Tibial nerve (tissue), 4 donors: Measurements from ENCODE around the gene LSM11. TPM values are rescaled to one million over a fixed set of nuclear protein-coding genes. Genes with fewer than 3 reads are reported as not detected.

Experiments used
- DNase-seq, 2 donors: peaks; one replicate each; pipeline ENCODE4 v3.0.0-alpha.2; 2019; ENCODE audit warnings: low spot score in 2 of 2
- H3K27ac ChIP-seq, 4 donors: fragments of 200-600 bp; sonication (generic) in 3 of 4; one replicate each; pipeline ENCODE4 v1.5.1; 2017 to 2019; ENCODE audit warnings: mild to moderate bottlenecking in 1 of 4
- H3K27me3 ChIP-seq, 2 donors: fragments of 200-600 bp; sonication (generic) in 1 of 2; one replicate each; pipeline versions ENCODE4 v1.5.1 to v1.6.0; 2017 to 2019
- H3K36me3 ChIP-seq, 3 donors: fragments of 200-600 bp; sonication (generic); one replicate each; pipeline ENCODE4 v1.5.1; 2018 to 2019
- H3K4me1 ChIP-seq, 4 donors: fragments of 200-600 bp; sonication (generic) in 3 of 4; one replicate each; pipeline ENCODE4 v1.5.1; 2017 to 2019
- H3K4me3 ChIP-seq, 4 donors: fragments of 200-600 bp; sonication (generic) in 3 of 4; one replicate each; pipeline ENCODE4 v1.5.1; 2017 to 2019; ENCODE audit warnings: mild to moderate bottlenecking in 1 of 4, moderate library complexity in 1 of 4
- H3K9me3 ChIP-seq, 4 donors: fragments of 200-600 bp; sonication (generic) in 3 of 4; one replicate each; pipeline ENCODE4 v1.5.1; 2017 to 2019
- EP300 ChIP-seq, 2 donors: sonication (generic); formaldehyde crosslinking; IDR thresholded peaks; one replicate each; pipeline ENCODE4 v1.6.1; 2017; ENCODE audit warnings: antibody characterized with exemption in 2 of 2, mild to moderate bottlenecking in 1 of 2
- POLR2A ChIP-seq, 2 donors: fragments of 450-650 bp; IDR thresholded peaks; one replicate each; pipeline ENCODE4 v1.6.1; 2017; ENCODE audit warnings: antibody characterized with exemption in 2 of 2, mild to moderate bottlenecking in 2 of 2, moderate library complexity in 2 of 2
- WGBS, 2 donors: methylation state at CpG; one replicate each; pipeline ENCODE4 v1.1.5; 2018; 5-methylcytosine and 5-hydroxymethylcytosine counted together
- total RNA-seq, 4 donors: library from RNA; depleted of rRNA; stranded (reverse); fragments of >200 nt; gene quantifications; one replicate each; pipeline ENCODE4 v1.1.0, GENCODE V29; 2016
- TF ChIP-seq, protein P1 (sequence below), 5 experiments: fragments of 200-600 bp in 3 of 5; fragments of 450-650 bp in 2 of 5; sonication (generic) in 3 of 5; IDR thresholded peaks; one replicate each; pipeline ENCODE4 v1.5.1; 2016 to 2019; ENCODE audit warnings: antibody characterized with exemption in 5 of 5, mild to moderate bottlenecking in 3 of 5, moderate library complexity in 2 of 5

The LSM11 gene
- total RNA-seq, 4 donors from 2014 or later = 2.1 to 4.2 (median 3.6) TPM

DNA sequence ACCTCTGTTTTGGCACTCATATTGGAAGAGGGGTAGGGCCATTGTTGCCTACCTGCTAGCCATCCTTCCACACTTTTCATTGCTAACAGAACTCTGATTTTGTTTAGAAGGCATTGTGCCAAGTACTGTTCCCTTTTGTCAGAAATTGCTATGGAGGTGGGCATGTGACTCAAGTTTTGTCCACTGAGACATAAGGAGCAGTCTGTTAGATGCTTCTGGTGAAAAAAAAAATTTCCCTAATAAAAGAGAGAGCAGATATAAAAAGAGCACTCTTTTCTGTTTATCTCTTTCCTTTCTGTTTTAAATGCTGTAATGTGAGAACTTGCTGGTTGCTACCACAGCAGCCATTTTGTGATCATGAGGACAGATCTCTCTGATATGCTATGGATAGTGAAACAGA, 34.2 kb upstream of the LSM11 start:
- Histone ChIP-seq H3K27me3 (no peaks in the 10 kb centered on the region), H3K4me3 (no peak overlapping the region), H3K27ac (no peak overlapping the region), H3K36me3 (no peaks in the 10 kb centered on the region), H3K4me1 (no peaks in the 10 kb centered on the region), H3K9me3 (no peaks in the 10 kb centered on the region)
- no peak for DNase-seq
- no peak for TF ChIP-seq EP300 (IDR thresholded peaks at IDR 0.05)
- TF ChIP-seq POLR2A (IDR thresholded peaks at IDR 0.05) = no peak
- TF ChIP-seq, protein P1, sequence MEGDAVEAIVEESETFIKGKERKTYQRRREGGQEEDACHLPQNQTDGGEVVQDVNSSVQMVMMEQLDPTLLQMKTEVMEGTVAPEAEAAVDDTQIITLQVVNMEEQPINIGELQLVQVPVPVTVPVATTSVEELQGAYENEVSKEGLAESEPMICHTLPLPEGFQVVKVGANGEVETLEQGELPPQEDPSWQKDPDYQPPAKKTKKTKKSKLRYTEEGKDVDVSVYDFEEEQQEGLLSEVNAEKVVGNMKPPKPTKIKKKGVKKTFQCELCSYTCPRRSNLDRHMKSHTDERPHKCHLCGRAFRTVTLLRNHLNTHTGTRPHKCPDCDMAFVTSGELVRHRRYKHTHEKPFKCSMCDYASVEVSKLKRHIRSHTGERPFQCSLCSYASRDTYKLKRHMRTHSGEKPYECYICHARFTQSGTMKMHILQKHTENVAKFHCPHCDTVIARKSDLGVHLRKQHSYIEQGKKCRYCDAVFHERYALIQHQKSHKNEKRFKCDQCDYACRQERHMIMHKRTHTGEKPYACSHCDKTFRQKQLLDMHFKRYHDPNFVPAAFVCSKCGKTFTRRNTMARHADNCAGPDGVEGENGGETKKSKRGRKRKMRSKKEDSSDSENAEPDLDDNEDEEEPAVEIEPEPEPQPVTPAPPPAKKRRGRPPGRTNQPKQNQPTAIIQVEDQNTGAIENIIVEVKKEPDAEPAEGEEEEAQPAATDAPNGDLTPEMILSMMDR (IDR thresholded peaks at IDR 0.05) = no peak

DNA sequence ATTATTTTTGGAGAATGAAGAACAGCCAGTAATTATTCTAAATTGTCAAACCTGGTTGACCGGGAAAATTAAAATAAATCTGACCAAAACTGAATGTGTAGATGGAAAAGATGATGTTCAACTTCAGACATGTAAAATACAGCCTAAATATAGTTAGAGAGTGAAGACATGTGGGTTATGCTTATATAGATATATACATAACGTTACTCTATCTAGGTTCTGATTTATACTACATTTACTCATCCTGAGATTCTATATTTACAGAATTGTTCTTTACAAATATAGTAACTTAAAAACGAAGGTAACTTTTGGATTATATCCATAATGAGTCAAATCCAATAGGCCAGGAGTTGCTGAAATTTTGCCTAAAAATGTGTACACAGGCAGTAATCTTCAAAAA, 33.1 kb upstream of the LSM11 start:
- H3K4me1 ChIP-seq = no peaks in the 10 kb centered on the region
- no peak overlapping the region for H3K4me3 ChIP-seq
- WGBS, 2 donors = 76 to 80% methylated on average over 3 of the region's 3 CpGs
- H3K27me3 ChIP-seq = no peaks in the 10 kb centered on the region
- TF ChIP-seq EP300 (IDR thresholded peaks at IDR 0.05) = no peak
- TF ChIP-seq POLR2A (IDR thresholded peaks at IDR 0.05) = no peak
- TF ChIP-seq, protein P1 (IDR thresholded peaks at IDR 0.05) = no peak
- H3K9me3 ChIP-seq = no peaks in the 10 kb centered on the region
- H3K27ac ChIP-seq = peak overlapping the region in 1 of 4 donors; percentile 13
- DNase-seq = no peak
- H3K36me3 ChIP-seq = no peaks in the 10 kb centered on the region

DNA sequence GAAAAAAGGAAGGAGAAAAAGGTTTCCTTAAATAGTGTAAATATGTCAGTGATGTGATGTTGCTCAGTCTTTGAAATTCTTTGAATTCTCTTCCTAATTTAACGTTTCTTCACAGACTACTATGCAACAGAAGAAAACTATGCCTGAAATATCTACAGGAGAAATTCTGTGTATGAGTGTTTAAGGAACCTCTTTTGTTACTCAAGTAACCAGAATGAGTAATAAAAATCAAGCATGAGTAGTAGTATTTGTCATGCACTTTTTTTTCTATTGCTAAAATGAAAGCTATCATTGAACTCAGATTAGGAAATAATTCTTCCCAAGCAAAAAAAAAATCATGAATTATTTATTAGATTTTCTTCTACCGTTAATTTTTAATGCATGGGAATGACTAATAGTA, 32.6 kb upstream of the LSM11 start:
- Histone ChIP-seq H3K27ac (peak overlapping the region in 1 of 4 donors; percentile 13), H3K27me3 (no peaks in the 10 kb centered on the region), H3K4me1 (no peaks in the 10 kb centered on the region), H3K36me3 (no peaks in the 10 kb centered on the region), H3K4me3 (no peak overlapping the region), H3K9me3 (no peaks in the 10 kb centered on the region)
- 28 to 32% methylated on average over 2 of the region's 2 CpGs for WGBS, 2 donors
- no peak for TF ChIP-seq POLR2A (IDR thresholded peaks at IDR 0.05)
- TF ChIP-seq, protein P1 (IDR thresholded peaks at IDR 0.05) = no peak
- TF ChIP-seq EP300 (IDR thresholded peaks at IDR 0.05) = no peak
- DNase-seq = no peak

DNA sequence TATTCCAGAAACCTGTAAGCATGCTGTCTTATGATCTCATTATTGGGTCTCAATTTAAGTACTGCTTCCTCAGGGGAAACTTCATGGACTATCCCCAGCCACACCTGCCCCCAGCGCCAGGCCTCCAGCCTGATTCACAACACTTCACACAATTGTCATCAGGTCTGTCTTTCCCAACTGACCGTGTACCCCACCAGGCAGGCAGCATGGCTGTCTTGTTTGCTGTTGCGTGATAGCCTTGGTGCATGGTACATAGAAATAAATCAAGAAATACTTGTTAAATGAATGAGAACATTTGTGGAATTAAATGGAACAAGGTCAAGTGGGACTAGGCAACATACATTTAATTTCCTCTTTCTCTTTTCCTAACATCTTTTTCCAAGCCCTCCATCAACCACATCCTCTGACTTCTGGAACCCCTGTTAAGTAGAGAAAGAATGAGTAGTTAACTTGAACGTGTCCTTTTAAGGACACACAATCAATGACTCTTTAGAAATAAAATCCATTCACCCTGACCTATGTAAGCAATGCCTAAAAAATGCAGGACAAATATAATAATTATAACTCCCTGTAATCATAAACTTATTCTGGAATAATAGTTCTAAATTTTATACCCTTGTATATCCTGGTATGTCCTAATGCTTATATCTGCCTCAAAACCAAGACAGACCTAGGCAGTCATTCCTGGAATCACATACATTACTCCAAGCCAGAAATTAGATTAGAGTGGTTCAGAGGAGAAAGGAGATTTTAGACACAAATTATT, 29.5 kb upstream of the LSM11 start:
- H3K4me3 ChIP-seq = no peak overlapping the region
- no peak for DNase-seq
- H3K4me1 ChIP-seq = peaks cover 0 to 13% (median 2%) of the 10 kb centered on the region in 4 donors
- TF ChIP-seq POLR2A (IDR thresholded peaks at IDR 0.05) (no peak), EP300 (IDR thresholded peaks at IDR 0.05) (no peak)
- WGBS, 2 donors = 79 to 84% methylated on average over 4 of the region's 4 CpGs
- H3K27ac ChIP-seq = no peak overlapping the region
- no peaks in the 10 kb centered on the region for H3K9me3 ChIP-seq
- no peaks in the 10 kb centered on the region for H3K36me3 ChIP-seq
- H3K27me3 ChIP-seq = no peaks in the 10 kb centered on the region

DNA sequence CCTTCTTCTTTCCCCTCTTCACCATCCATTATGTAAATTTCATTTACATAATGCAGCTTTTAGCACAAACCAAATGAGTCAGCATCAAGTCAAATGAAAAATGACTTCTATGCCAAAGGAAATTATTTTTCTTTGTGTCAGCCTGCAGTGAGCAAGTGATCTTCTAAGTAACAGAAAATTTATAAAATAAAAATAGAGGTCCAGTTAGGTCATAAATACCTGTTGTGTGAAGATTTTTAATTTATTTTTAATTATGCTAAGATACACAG, 29.0 kb upstream of the LSM11 start:
- H3K4me3 ChIP-seq = no peak overlapping the region
- TF ChIP-seq POLR2A (IDR thresholded peaks at IDR 0.05) = no peak
- H3K4me1 ChIP-seq = peaks cover 0 to 14% (median 2%) of the 10 kb centered on the region in 4 donors
- no peak overlapping the region for H3K27ac ChIP-seq
- H3K27me3 ChIP-seq = no peaks in the 10 kb centered on the region
- DNase-seq = no peak
- no peaks in the 10 kb centered on the region for H3K36me3 ChIP-seq
- no peaks in the 10 kb centered on the region for H3K9me3 ChIP-seq

DNA sequence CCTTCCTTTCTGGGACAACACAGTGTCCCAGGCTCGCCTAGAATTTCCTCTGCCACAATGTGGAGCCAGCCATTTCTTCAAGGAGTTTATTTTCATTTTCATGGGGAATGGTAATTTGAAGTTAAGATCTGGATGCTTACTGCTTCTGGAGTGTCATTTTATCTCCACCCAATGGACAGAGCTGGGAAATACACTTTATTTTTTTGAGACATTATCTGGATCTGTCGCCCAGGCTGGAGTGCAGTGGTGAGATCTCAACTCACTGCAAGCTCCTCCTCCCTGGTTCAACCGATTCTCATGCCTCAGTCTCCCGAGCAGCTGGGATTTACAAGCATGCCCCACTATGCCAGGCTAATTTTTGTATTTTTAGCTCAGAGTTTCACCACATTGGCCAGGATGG, 25.0 kb upstream of the LSM11 start:
- WGBS, 2 donors = 0% methylated on average over 4 of the region's 4 CpGs
- no peaks in the 10 kb centered on the region for H3K36me3 ChIP-seq
- DNase-seq = peak in 1 of 2 donors; percentile 47

More for the DNA sequence above, 25.0 kb upstream of the LSM11 start:
- Histone ChIP-seq H3K27ac (peak overlapping the region in 1 of 4 donors; percentile 33), H3K4me1 (peaks cover 0 to 14% (median 2%) of the 10 kb centered on the region in 4 donors), H3K9me3 (no peaks in the 10 kb centered on the region), H3K27me3 (no peaks in the 10 kb centered on the region), H3K4me3 (no peak overlapping the region)
- no peak for TF ChIP-seq EP300 (IDR thresholded peaks at IDR 0.05)
- TF ChIP-seq, protein P1 (IDR thresholded peaks at IDR 0.05) = peak; percentile 51 to 83 (median 60)
- no peak for TF ChIP-seq POLR2A (IDR thresholded peaks at IDR 0.05)
